ENCODE results near the gene TFG.

Gene TFG

DNA sequence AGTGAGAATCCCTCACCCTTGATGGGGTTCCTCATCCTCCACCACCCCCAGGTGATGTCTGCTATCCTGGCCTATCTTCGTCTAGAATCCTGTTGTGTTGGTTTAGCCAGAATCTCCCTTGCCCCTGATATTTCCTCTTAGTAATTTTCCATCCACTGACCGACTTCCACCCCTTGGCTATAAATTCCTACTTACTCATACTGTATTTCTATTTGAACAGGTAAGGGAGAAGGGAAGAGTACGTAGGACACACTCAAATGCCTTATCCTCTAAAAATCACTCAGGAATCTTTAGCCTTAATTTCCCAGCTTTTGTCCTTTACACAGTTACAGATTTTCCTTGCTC is 678 bp upstream of the TFG start:
- no peak for DNase-seq

GRCh38 chr3:100709842-100710260 is 557 bp downstream of the TFG start:
- DNase-seq = peak; percentile 20

DNA sequence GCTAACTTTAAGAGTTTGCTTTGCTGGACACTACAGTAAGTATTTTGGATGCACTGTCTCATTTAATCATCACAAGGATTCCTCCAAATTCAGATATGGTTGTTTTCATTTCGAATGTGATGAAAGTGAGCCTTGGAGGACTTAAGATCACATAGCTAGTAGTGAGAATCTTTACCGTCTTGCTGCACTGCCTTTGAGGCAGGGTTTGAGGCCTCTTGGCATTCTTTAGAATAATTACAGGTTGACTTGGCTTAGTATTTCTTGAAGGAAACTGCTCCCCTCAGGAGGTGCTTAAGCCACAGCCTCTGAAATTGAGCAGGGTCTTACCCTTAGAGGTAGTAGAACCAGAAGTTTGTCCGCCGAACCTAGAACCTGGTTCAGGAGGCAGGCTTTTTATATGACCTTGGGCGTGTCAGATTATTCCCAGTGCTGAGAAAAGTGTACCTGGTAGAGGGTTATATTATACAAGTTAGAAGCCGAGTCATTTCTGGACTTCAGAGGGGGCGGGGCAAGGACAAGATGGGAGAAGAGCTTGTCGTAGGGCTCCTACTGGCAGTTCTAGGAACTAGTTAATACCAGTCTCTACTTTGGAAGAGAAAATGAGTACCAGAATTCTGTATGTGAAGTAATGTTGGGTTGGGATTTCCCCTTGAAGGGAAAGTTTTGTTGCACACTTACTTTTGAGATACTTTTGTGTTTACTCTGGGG is 1.1 kb downstream of the TFG start:
- DNase-seq = peak; percentile 18

GRCh38 chr3:100715176-100715575 is 5.9 kb downstream of the TFG start:
- DNase-seq = no peak

DNA sequence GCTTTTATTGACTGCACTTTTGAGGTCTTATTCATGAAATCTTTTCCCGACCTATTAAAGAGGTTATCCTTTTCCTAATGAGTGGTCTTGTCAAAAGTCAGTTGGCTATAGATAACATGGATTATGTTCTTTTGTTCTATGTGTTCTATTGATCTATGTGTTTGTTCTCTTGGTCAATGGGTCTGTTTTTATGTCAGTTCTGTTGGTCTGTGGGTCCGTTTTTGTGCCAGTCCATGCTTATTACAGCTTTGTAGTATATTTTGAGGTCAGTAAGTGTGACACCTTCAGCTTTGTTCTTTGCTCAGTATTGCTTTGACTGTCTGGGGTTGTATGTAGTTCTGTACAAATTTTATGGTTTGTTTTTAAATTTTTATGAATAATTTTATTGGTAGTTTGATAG is 7.8 kb downstream of the TFG start:
- DNase-seq = no peak

GRCh38 chr3:100717637-100718487 is 8.6 kb downstream of the TFG start:
- DNase-seq = no peak

- no peak for DNase-seq
These were observed 9.8 kb downstream of the TFG start for GRCh38 chr3:100719136-100719535.

DNA sequence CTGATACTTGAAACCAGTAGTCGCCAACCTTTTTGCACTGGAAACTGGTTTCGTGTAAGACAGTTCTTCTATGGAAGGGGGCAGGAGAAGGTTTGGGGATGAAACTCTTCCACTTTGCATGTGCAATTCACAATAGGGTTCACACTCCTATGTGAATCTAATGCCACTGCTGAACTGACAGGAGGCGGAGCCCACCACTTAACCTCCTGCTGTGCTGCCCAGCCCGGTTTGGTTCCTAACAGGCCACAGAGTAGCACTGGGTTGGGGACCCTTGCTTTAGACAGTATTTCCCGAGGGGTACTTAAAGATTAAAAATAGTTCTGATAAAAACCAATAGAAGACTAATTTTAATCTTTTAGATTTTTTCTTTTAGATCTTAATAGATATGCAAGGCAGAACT is 11.1 kb downstream of the TFG start:
- DNase-seq = no peak

DNA sequence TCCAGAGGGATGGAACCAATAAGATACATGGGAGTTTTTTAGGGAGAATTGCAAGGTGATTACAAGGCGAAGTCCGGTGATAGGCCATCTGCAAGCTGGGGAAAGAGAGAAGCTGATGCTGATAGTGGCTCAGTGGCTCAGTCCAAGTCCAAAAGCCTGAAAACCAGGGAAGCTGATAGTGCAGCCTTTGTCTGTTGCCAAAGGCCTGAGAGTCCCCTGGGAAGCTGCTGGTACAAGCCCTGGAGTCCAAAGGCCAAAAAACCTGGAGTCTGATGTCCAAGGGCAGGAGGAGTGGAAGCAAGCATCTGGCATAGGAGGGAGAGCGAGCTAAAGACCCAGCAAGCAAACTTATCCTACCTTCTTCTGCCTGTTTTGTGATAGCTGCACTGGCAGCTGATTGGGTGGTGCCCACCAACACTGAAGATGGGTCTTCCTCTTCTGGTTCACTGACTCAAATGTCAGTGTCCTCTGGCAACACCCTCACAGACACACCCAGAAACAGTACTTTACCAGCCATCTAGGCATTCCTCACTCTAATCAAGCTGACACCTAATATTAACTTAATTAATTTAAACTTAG is 16.7 kb downstream of the TFG start:
- DNase-seq = no peak

DNA sequence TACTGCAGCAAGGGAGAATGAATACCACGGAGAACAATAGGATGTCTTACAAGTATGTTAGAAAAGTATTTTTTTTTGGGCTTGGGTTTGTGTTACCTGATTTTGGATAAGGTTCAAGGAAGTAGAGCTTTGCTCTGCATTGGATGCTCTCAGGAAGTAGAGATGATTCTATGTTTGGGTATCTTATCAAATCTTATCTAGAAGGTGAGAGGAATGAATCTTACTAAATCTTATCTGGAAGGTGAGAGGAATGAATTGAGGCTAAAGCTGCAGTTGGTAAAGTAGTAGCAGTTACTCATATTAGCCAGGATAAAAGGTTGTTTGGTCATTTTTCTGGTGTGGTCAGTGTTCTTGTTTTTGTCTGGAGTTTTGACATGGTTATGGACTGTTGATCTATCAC is 17.4 kb downstream of the TFG start:
- DNase-seq = no peak

GRCh38 chr3:100730524-100730923 is 21.2 kb downstream of the TFG start:
- no peak for DNase-seq

GRCh38 chr3:100732435-100732834 is 23.1 kb downstream of the TFG start:
- no peak for DNase-seq

- DNase-seq = no peak
These were observed 28.0 kb downstream of the TFG start for GRCh38 chr3:100737334-100737733.

DNA sequence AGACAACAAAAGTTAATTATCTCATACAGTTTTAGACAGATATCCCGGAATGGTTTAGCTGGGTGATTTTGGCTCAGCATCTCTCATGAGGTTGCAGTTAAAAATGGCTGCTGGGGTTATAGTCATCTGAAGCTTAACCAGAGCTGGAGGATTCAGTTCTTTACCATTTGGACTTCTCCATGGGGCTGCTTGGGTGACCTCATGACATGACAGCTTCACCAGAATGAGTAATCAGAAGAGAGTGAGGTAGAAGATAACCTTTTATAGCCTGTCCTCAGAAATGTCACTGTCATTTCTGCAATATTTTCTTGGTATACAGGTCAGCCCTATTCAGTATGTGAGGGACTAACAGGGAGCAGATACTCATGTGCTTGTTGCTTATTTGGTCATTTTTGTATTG is 30.9 kb downstream of the TFG start:
- no peak for DNase-seq

- no peak for DNase-seq
These were observed 34.2 kb downstream of the TFG start for GRCh38 chr3:100743535-100743934.

DNA sequence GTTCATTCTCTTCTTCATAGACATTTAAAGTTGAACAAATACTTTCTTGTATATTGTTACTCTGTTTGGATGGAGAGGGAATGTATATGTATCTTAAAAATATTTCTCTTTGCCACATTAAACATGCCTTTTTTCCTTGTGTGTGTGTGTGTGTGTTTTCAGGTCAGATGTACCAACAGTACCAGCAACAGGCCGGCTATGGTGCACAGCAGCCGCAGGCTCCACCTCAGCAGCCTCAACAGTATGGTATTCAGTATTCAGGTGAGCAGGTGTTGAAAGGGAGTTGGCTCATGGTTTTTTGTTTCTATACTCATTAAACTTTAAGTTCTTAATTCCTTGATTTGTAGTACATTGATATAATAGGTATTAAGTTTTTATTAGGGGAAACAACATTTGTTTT is 35.4 kb downstream of the TFG start:
- DNase-seq = no peak

DNA sequence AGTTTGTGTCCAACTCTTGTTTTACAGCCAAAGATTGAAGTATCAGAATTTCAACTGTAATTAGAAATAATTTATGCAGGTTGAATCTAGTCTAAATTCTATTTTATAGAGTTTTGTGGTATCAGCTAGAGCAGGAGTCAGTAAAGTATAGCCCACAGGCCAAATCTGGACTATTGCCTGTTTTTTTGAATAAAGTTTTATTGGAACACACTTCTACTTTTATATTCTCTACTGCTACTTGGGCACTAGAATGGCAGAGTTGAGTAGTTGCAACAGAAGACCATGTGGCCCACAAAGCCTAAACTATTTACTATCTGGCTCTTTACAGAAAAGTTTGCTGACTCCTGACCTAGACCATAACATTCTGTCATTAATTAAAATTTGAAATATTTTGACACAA is 36.3 kb downstream of the TFG start:
- DNase-seq = no peak

- no peak for DNase-seq
These were observed 36.8 kb downstream of the TFG start for GRCh38 chr3:100746092-100746491.

DNA sequence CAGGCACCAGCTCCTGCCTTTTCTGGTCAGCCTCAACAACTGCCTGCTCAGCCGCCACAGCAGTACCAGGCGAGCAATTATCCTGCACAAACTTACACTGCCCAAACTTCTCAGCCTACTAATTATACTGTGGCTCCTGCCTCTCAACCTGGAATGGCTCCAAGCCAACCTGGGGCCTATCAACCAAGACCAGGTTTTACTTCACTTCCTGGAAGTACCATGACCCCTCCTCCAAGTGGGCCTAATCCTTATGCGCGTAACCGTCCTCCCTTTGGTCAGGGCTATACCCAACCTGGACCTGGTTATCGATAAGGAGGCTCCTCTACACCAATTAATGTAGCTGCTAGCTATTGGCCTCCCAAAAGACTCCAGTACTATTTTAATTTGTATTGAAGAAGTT is 38.9 kb downstream of the TFG start:
- no peak for DNase-seq

DNA sequence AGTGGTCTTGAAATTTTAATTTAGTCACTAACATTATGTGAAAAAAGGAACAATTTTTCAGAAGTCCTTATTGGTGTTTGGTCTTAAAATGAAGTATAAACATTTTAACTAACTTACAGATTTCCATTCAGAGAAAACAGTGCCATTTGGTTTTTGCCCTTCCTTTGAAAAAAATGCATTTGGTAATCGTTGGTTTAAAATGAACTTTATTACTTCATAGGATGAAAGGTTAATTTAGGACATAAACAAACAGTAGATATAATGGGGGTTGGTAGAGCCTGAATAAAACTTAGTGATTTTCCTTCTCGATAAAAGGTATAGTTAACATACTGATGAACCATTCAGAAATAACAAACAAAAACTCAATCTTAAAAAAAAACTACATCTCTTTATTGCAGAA is 39.7 kb downstream of the TFG start:
- DNase-seq = no peak

- DNase-seq = no peak
These were observed 44.6 kb downstream of the TFG start for GRCh38 chr3:100753846-100754245.

DNA sequence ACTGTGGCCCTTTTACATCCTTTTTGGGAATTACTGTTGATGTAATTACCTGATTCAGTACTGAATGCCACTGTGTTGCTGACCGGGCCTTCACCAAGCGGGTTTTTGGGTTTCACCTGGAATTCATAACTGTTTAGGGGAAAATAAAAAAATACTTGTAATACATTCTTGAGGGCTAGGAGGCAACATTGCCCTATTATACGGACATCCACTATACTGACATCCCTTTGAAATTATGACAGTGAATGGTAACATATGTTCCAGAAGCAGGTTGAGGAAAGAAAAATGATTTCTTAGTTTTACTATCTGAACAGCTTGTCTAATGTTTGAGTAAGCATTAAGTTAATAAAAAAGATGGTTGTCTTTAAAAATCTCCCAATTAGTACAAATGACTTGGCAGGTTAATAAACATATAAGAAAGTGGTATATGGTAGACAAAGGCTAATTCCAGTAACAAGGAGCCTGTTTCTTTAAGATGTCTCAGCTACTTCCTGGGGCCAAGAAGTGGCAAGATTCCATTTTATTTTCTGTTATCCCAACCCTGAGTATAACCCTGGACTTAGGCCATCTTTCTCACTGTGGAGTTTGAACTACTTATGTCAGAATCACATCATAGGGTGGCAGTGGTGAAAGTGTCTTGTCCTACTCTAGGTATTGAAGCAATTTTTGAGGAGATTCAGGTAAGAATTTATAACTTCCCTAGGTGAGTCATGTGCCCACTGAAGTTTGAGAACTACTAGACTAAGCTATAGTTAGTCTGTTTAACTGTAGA is 45.5 kb downstream of the TFG start:
- DNase-seq = no peak

GRCh38 chr3:100756441-100756840 is 47.1 kb downstream of the TFG start:
- DNase-seq = no peak

- DNase-seq = no peak
These were observed 49.9 kb downstream of the TFG start for GRCh38 chr3:100759159-100759558.

All from activated effector memory CD4-positive, alpha-beta T cell treated with Interleukin-2 at 50 U/mL for 16 hours (primary cell).